ENCODE results near the gene SERGEF. TPM values are rescaled to one million over a fixed set of nuclear protein-coding genes. Genes with fewer than 3 reads are reported as not detected.

The SERGEF gene
- total RNA-seq, 1 donor from 2014 or later: 27.0 TPM

GRCh38 chr11:17827006-17827405, 185.8 kb downstream of the SERGEF start:
- DNase-seq (ENCODE audit: low read depth): no peak
- TF ChIP-seq CTCF (IDR thresholded peaks at IDR 0.05; ENCODE audit: insufficient read depth, low read length, poor library complexity, severe bottlenecking): peak; percentile 3
- Histone ChIP-seq H3K36me3 (ENCODE audit: control insufficient read depth, insufficient read depth, low read length) (no peaks in the 10 kb centered on the region), H3K27me3 (ENCODE audit: control insufficient read depth, insufficient read depth, low read length) (no peaks in the 10 kb centered on the region), H3K4me3 (ENCODE audit: low read depth, low read length) (no peak overlapping the region)

- Histone ChIP-seq H3K36me3 (ENCODE audit: control insufficient read depth, insufficient read depth, low read length) (no peaks in the 10 kb centered on the region), H3K27me3 (ENCODE audit: control insufficient read depth, insufficient read depth, low read length) (no peaks in the 10 kb centered on the region), H3K4me3 (ENCODE audit: low read depth, low read length) (no peak overlapping the region)
- DNase-seq (ENCODE audit: low read depth): no peak
- TF ChIP-seq CTCF (IDR thresholded peaks at IDR 0.05; ENCODE audit: insufficient read depth, low read length, poor library complexity, severe bottlenecking): no peak
Measured at GRCh38 chr11:17822401-17822781, 190.5 kb downstream of the SERGEF start.

- DNase-seq (ENCODE audit: low read depth): no peak
- H3K27me3 ChIP-seq (ENCODE audit: control insufficient read depth, insufficient read depth, low read length): no peaks in the 10 kb centered on the region
- H3K4me3 ChIP-seq (ENCODE audit: low read depth, low read length): no peak overlapping the region
- no peaks in the 10 kb centered on the region for H3K36me3 ChIP-seq (ENCODE audit: control insufficient read depth, insufficient read depth, low read length)
- no peak for TF ChIP-seq CTCF (IDR thresholded peaks at IDR 0.05; ENCODE audit: insufficient read depth, low read length, poor library complexity, severe bottlenecking)
Measured at GRCh38 chr11:17821648-17822400, 191.0 kb downstream of the SERGEF start.

- H3K4me3 ChIP-seq (ENCODE audit: low read depth, low read length): no peak overlapping the region
- no peak for DNase-seq (ENCODE audit: low read depth)
- H3K36me3 ChIP-seq (ENCODE audit: control insufficient read depth, insufficient read depth, low read length): no peaks in the 10 kb centered on the region
- no peak for TF ChIP-seq CTCF (IDR thresholded peaks at IDR 0.05; ENCODE audit: insufficient read depth, low read length, poor library complexity, severe bottlenecking)
- no peaks in the 10 kb centered on the region for H3K27me3 ChIP-seq (ENCODE audit: control insufficient read depth, insufficient read depth, low read length)
Measured at GRCh38 chr11:17816232-17816931, 196.5 kb downstream of the SERGEF start.

GRCh38 chr11:17814546-17814945, 198.3 kb downstream of the SERGEF start:
- Histone ChIP-seq H3K4me3 (ENCODE audit: low read depth, low read length) (no peak overlapping the region), H3K27me3 (ENCODE audit: control insufficient read depth, insufficient read depth, low read length) (no peaks in the 10 kb centered on the region), H3K36me3 (ENCODE audit: control insufficient read depth, insufficient read depth, low read length) (no peaks in the 10 kb centered on the region)
- no peak for TF ChIP-seq CTCF (IDR thresholded peaks at IDR 0.05; ENCODE audit: insufficient read depth, low read length, poor library complexity, severe bottlenecking)
- DNase-seq (ENCODE audit: low read depth): no peak
